ENCODE results near the gene TBC1D3. TPM values are rescaled to one million over a fixed set of nuclear protein-coding genes. Genes with fewer than 3 reads are reported as not detected.
"Not testable (repeated sequence)": the region's sequence is repeated elsewhere in the genome, so short reads cannot be mapped to it uniquely, and the experiment has no call there.

TBC1D3 gene
- not detected for total RNA-seq

DNA sequence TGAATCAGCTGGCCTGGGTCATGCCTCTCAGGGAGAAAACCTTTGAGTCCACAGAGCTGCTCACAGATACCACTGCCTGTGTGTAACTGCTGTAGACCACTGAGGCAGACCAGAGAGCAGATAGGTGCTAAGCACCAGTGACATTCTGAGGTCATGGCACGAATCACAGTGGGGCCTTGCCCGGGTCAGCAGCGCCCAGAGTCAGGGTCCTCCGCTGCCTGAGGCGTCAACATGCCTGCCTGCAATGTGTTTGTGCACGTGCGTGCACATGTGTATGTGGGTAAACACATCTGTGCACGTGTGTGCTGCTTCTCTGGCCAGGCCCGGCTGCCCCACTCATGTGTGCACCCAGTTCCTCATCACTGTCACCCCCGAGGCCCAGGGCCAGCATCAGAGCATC is at the start of gene TBC1D3:
TSS of gene TBC1D3 (minus strand) at position 101 of the 400 bp plus-strand sequence. CDS start 1,526 bp downstream, outside the sequence.
- H3K4me1 ChIP-seq (ENCODE audit: control insufficient read depth in 3 of 3, insufficient read depth in 3 of 3, low read length in 3 of 3); H3K27me3 ChIP-seq (ENCODE audit: control insufficient read depth in 3 of 3, insufficient read depth in 3 of 3, low read length in 3 of 3); H3K27ac ChIP-seq (ENCODE audit: low read depth, low read length); H3K9me3 ChIP-seq (ENCODE audit: control insufficient read depth in 3 of 3, low read length in 3 of 3); H3K4me3 ChIP-seq (ENCODE audit: low read length in 3 of 3); H3K9ac ChIP-seq (ENCODE audit: low read depth in 1 of 3, low read length in 3 of 3); H3K36me3 ChIP-seq (ENCODE audit: control insufficient read depth in 3 of 3, insufficient read depth in 3 of 3, low read length in 3 of 3): not testable (repeated sequence)

- not testable (repeated sequence) for H3K36me3 ChIP-seq (ENCODE audit: control insufficient read depth in 3 of 3, insufficient read depth in 3 of 3, low read length in 3 of 3); H3K4me1 ChIP-seq (ENCODE audit: control insufficient read depth in 3 of 3, insufficient read depth in 3 of 3, low read length in 3 of 3); H3K27ac ChIP-seq (ENCODE audit: low read depth, low read length); H3K9me3 ChIP-seq (ENCODE audit: control insufficient read depth in 3 of 3, low read length in 3 of 3); H3K9ac ChIP-seq (ENCODE audit: low read depth in 1 of 3, low read length in 3 of 3); H3K4me3 ChIP-seq (ENCODE audit: low read length in 3 of 3); H3K27me3 ChIP-seq (ENCODE audit: control insufficient read depth in 3 of 3, insufficient read depth in 3 of 3, low read length in 3 of 3)
Measured at GRCh38 chr17:38232790-38233189, 40.4 kb upstream of the TBC1D3 start.

DNA sequence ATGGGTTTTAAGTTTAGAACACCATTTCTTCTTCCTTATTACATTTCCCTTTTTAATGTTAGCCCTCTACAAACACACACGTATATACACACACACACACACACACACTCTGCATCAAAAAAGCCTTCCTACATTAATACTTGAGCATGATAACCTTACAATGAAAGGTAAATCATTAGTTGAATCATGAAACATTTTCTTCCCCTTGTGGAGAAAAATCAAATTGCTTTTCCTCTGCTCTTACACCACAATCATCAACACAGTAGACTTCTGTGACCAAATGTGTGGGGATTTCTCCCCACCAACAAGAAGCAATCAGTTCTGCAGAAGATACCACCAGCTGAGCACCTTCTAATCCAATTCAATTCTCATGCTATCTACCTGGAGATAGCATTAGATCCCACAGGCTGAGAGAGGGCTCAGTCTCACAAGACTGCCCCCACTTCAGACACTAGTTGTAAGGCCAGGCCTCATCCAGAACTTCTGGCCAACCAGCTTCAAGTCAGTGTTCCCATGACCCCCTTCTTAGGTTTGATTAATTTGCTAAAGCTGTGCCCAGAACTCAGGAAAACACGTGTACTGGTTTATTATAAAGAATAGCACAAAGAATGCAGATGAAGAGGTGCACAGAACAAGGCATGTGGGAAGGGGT is 33.6 kb upstream of the TBC1D3 start:
- H3K9ac ChIP-seq (ENCODE audit: low read depth in 1 of 3, low read length in 3 of 3); H3K9me3 ChIP-seq (ENCODE audit: control insufficient read depth in 3 of 3, low read length in 3 of 3); H3K36me3 ChIP-seq (ENCODE audit: control insufficient read depth in 3 of 3, insufficient read depth in 3 of 3, low read length in 3 of 3); H3K4me3 ChIP-seq (ENCODE audit: low read length in 3 of 3); H3K4me1 ChIP-seq (ENCODE audit: control insufficient read depth in 3 of 3, insufficient read depth in 3 of 3, low read length in 3 of 3); H3K27ac ChIP-seq (ENCODE audit: low read depth, low read length); H3K27me3 ChIP-seq (ENCODE audit: control insufficient read depth in 3 of 3, insufficient read depth in 3 of 3, low read length in 3 of 3): not testable (repeated sequence)

- H3K9me3 ChIP-seq (ENCODE audit: control insufficient read depth in 3 of 3, low read length in 3 of 3); H3K4me1 ChIP-seq (ENCODE audit: control insufficient read depth in 3 of 3, insufficient read depth in 3 of 3, low read length in 3 of 3); H3K27ac ChIP-seq (ENCODE audit: low read depth, low read length); H3K4me3 ChIP-seq (ENCODE audit: low read length in 3 of 3); H3K36me3 ChIP-seq (ENCODE audit: control insufficient read depth in 3 of 3, insufficient read depth in 3 of 3, low read length in 3 of 3); H3K9ac ChIP-seq (ENCODE audit: low read depth in 1 of 3, low read length in 3 of 3); H3K27me3 ChIP-seq (ENCODE audit: control insufficient read depth in 3 of 3, insufficient read depth in 3 of 3, low read length in 3 of 3): not testable (repeated sequence)
Measured at GRCh38 chr17:38220867-38221266, 28.5 kb upstream of the TBC1D3 start.

GRCh38 chr17:38200271-38200670 is 7.9 kb upstream of the TBC1D3 start:
- not testable (repeated sequence) for H3K9ac ChIP-seq (ENCODE audit: low read depth in 1 of 3, low read length in 3 of 3); H3K36me3 ChIP-seq (ENCODE audit: control insufficient read depth in 3 of 3, insufficient read depth in 3 of 3, low read length in 3 of 3); H3K27ac ChIP-seq (ENCODE audit: low read depth, low read length); H3K4me1 ChIP-seq (ENCODE audit: control insufficient read depth in 3 of 3, insufficient read depth in 3 of 3, low read length in 3 of 3); H3K4me3 ChIP-seq (ENCODE audit: low read length in 3 of 3); H3K9me3 ChIP-seq (ENCODE audit: control insufficient read depth in 3 of 3, low read length in 3 of 3); H3K27me3 ChIP-seq (ENCODE audit: control insufficient read depth in 3 of 3, insufficient read depth in 3 of 3, low read length in 3 of 3)

- H3K27me3 ChIP-seq (ENCODE audit: control insufficient read depth in 3 of 3, insufficient read depth in 3 of 3, low read length in 3 of 3); H3K9ac ChIP-seq (ENCODE audit: low read depth in 1 of 3, low read length in 3 of 3); H3K9me3 ChIP-seq (ENCODE audit: control insufficient read depth in 3 of 3, low read length in 3 of 3); H3K4me1 ChIP-seq (ENCODE audit: control insufficient read depth in 3 of 3, insufficient read depth in 3 of 3, low read length in 3 of 3); H3K4me3 ChIP-seq (ENCODE audit: low read length in 3 of 3); H3K36me3 ChIP-seq (ENCODE audit: control insufficient read depth in 3 of 3, insufficient read depth in 3 of 3, low read length in 3 of 3); H3K27ac ChIP-seq (ENCODE audit: low read depth, low read length): not testable (repeated sequence)
Measured at GRCh38 chr17:38134860-38135259, 57.5 kb downstream of the TBC1D3 start.

Small RNA genes within 50 kb of the gene (small RNA-seq; reads per million reads assigned to genes)
- gene RF00019 (not detected), gene RNA5SP526 (not detected)

Other genes starting within 250 kb of the TBC1D3 start
- 2.1 TPM for gene TBC1D3L, start 203.5 kb downstream of the TBC1D3 start, total RNA-seq
- gene TBC1D3D, start 188.6 kb downstream of the TBC1D3 start, total RNA-seq, result not detected
- not detected for gene TBC1D3C, start 123.9 kb downstream of the TBC1D3 start, total RNA-seq
- gene TBC1D3E, start 64.6 kb downstream of the TBC1D3 start, total RNA-seq, result not detected
- gene MRPL45, start 104.6 kb upstream of the TBC1D3 start, total RNA-seq, result 45.4 TPM
- gene GPR179, start 151.4 kb upstream of the TBC1D3 start, total RNA-seq, result not detected
- gene SOCS7, start 159.3 kb upstream of the TBC1D3 start, total RNA-seq, result 13.0 TPM
- 25.6 TPM for gene ARHGAP23, start 235.9 kb upstream of the TBC1D3 start, total RNA-seq

Data from skeletal muscle tissue (tissue), 5 donors.